Epidermal melanocyte (primary cell): ENCODE data around the gene OSTF1.
A peak's percentile ranks its signal among the peaks of the same experiment; 100 is the strongest.

ENCODE experiments used
- DNase-seq: peaks from one replicate; pipeline ENCODE4 v3.0.0; 2011; ENCODE audit warnings: low spot score; ENCODE audit not compliant: insufficient read length

Gene OSTF1

DNA sequence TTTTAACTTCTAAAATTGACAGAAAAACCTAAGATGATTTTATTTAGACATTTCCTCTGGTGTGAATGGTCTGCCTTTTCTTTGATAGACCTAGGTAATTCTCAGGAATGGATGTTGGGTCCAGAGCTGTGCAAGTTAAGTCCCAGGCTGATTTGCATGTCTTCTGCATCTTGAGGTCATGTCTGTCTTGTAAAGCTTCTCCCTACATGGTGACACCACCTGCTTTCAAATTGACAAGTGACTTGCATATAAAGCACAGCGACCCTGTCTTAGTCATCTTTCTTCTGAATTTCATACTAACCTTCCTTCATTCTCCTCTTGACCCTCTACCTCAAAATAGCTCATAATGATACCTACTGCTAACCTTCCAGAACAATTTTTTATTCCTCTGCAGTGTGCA lies 29.2 kb downstream of the OSTF1 start:
- no peak for DNase-seq

DNA sequence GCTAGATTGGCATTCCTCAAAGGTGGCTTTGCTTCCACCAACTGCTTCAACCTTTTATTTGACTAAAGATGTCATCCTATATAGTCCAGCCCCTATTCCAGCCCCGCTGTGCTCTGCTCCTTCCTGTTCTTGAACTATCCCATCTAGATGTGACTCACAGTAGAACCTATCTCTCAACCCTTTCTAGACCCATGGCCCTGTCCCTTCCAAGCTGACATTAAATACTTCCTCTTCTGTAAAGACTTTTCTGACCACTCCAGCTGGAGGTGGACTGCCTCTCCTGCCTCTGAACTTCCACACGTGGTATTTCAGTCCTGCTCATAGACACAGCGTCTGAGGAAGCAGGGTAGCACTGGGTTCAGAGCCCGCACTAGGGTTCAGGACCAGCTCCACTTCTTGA lies 32.4 kb downstream of the OSTF1 start:
- DNase-seq, result no peak

DNA sequence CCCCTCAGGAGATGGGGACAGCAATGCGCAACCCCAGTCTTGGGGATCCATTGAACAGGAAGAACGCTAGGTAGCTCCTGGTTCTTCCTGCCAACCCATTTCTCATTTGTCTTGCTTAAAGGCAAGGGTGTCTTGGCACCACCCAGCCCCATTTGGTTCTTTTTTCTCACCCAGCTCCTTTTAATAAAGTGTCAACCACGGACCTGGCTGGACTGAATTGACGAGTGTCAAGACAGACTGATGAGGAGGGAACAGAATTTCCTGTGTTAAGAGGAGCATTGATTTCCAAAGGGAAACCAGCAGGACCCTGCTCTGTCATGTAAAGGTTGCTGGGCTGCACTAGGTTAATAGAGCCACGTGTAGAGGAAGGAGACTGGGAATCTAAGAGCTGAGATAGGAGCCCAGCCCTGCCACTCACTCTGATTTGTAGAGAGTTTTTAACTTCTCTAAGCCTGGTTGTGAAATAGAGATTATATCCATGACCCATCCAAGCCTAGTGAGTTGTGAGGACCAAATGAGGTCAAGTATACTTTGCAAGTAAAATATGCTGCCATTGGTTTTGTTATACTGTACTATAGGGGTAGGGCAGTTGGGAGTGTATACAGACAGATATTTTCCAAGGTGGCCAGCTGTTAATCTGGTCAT lies 33.7 kb downstream of the OSTF1 start:
- DNase-seq, result no peak

DNA sequence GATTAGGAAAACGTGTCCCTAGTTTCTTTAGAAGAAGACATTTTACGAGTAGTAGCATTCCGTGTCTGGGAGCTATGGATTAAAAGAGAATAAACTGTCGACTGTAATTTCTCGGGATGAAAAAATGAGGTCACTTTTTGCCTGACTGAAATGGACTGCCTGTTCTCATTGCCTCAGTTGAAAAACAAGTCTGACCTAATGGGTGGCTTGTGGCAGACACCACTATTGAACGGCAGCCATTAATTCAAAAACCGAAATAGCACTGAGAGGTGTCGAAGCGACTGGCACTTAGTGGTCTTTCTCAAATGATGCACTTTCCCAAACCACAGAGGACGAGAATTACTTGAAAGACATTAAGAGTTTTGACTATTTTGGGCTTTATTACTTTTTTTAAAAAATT lies 35.4 kb downstream of the OSTF1 start:
- no peak for DNase-seq

DNA sequence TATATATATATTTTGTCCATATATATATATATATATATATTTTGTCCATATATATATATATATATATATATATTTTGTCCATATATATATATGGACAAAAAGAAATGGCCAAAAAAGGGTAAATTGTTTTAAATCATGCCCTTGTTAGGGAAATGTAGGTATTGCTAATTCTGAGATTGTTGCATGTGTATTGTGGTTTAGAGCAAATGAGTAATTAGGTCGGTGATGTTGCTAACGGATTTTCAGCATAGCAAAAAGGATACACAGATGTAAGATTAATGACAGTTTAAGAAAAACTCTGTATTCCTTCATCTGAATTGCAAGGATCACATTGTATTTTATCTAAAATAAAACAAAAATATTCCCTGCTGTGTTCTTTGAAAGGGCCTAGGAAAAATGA lies 40.2 kb downstream of the OSTF1 start:
- DNase-seq, result no peak

DNA sequence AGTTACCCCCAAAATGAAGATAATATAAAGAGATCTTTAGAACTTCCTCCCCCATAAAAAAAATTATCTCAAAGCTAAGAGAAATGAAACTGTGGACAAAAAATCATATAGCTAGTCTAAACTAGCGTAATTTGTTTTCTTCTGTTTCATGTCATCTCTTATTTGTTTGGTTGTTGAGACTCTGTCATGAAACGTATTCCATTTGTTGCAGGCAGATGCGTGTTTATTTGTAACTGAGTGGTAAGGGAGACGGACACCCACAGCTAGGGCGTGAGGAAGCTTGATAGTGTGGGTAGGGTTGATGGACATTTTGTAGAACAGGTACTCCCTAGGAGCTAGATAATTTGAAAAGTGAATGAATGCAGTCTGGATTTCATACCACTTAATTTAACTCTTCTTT lies 41.9 kb downstream of the OSTF1 start:
- no peak for DNase-seq

DNA sequence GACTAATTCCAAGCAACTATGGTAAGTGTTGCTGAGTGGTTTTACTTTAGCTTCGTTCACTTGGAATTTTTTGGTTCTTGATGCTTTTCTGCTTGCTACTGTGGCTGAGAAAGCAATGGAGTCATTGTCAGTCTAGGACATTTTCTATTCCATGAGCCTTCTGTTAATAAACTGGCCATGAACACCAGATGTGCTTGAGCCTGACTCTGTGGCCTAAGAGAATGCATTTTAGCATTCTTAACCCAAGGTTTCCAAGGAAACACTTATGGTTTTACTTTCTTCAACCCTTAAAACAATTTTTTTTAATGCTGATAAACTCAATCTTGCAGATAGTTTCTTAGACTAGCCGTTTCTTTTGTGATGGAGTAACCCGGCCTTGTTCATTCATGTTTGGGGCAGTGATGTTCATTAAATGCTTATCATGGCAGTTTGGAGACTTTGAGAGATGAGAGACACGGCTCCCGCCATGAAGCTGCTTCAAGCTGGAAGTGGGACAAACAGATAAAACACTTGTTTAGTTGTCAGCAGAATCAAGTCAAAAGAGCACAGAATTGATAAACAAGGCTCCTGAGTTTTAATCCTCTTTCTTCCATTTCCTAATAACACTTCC lies 42.4 kb downstream of the OSTF1 start:
- peak; percentile 26 for DNase-seq

DNA sequence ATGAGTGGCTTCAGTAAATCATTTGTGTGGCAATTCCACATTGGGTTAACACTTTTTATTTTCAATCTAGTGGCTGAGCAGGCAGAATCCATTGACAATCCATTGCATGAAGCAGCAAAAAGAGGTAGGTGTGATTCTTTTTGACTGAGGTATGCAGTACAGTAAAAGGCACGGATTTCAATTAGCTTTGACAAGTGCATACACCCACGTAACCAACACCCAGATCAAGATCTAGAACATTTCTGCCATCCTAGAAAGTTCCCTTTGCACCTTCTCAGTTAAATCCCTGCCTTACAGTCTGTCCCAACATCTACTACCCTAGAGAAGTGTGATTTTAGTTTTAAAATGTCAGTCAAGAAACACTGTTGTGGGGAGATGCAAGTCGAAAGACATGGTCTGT lies 43.4 kb downstream of the OSTF1 start:
- DNase-seq, result no peak

DNA sequence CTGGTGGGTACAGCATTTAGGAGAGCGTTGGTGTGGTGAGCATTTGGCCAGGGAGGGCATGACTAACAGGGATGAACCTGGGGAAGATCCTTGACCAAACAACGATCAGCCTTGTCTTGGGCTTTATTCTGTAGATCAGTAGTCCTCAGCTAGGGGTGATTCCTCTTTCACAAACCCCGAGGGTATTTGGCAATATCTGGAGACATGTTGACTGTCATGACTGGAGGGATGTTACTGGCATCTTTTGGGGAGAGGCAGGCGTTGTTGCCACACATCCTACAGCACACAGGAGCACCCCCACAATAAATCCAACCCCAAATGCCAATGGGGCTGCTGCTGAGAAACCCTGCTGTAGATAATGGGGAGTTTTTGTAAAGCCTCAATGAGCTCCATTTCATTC lies 43.9 kb downstream of the OSTF1 start:
- no peak for DNase-seq

DNA sequence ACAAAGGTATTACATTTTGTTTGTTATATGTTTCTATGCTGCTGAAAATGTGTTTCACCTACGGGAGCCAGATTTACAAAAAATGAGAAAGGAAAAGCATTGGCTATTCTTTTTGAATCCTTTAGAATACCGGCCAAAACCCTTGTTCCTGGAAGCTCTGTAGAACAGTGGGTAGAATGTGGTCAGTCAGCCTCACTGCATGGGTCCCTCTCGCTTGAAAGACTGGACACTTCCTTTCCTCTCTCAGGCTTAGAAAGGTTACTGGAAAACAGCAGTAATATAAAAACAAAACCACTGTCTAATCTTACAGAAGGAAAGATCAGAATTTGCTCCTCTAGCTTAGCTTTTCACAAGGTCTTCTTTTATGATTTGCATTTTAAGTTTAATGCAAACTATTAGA lies 45.1 kb downstream of the OSTF1 start:
- DNase-seq, result no peak

DNA sequence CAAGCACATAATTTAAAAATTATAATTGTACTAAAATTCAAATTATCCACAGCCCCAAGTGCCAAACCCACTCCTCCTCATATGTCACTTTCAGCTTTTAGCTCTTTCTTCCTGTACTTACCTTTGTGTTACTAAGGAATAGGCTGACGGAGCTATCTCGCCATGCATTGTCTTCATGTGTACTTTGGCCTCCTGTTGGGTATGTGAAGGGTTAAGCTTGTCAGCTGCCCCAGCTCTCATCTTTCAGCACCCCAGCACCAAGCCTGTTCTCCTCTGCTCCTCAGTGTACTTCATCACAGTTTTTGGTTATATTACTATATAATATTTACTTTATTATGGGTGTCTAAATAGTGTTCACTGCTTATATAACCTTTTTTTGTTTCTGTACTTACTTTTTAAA lies 46.2 kb downstream of the OSTF1 start:
- DNase-seq, result no peak

DNA sequence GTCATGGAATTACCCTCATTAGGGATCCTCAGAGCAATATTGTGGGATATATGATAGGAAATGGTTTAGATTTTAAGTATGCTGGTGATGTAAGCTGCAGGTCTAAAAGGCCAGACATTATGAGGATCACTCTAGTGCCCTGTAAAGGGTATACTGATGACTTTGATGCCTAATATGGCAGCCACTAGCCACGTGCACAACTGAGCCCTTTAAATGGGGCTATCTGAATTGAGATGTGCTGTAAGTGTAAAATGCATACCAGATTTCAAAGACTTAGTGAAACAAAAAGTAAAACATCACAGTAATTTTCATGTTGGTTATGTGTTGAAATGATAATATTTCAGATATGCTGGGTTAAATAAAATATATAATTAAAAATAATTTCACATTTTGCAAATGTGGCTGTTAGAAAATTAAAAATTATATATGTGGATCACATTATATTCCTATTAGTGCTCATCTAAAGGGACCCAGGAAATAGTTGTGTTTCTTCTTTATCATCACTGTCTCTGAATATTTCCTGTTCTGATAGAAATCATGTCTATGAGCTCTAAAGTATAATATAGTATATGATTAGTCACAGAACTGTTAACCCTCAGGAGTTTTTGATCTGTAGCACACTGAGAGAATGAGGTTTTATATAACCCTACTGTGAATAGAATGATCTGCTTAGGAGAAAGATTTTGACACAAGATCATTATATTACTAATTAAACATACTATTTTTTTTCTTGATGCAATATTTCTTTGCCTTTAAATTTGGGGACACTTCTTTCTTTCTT lies 50.1 kb downstream of the OSTF1 start:
- DNase-seq, result no peak

DNA sequence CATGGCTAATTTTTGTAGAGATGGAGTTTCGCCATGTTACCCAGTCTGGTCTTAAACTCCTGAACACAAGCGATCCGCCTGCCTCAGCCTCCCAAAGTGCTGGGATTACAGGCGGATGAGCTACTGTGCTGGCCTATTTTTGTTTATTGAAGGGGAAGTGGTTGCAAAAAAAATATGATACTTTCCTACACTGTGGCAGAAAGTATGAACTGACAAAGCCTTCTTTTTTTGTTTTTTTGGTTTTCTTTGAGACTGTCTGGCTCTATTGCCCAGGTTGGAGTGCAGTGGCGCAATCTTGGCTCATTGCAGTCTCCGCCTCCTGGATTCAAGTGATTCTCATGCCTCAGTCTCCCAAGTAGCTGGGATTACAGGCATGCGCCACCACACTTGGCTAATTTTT lies 50.9 kb downstream of the OSTF1 start:
- no peak for DNase-seq

DNA sequence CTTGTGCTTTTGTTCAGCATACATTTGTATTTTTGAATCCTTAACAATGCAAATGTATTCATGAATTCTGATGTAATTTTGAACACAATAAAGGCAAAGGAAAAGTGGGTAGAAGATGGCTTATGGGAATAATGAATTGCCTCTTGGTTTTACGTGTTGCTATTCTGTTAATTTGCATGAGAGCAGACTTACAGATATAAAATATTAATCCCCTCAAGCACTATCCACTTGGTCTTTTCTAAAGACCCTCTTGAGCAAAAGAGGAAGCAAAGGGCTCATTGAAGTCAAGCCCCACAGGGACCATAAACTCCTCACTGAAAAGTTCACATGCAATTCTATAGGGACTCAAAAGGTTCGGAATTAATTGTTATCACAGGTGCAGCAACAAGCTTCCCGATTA lies 51.9 kb downstream of the OSTF1 start:
- DNase-seq, result no peak

DNA sequence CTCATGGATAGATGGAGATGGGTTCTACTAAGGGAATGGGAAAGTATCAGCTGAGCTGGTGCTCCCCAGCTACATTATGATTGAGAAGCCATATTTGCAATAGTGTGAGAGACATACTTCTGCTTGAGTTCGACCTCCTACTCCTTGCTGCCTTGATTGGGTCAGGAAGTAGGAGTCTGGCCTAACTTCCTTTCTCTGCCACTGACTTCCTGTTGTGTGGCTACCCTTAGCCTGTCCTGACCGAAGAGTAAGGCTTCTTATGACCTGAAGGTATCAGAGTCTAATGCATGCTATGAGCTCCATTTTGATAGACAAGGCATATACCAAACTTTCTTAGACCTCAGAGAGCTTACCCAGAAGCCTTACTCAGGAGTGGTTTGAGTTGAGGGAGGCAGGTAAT lies 53.9 kb downstream of the OSTF1 start:
- no peak for DNase-seq

DNA sequence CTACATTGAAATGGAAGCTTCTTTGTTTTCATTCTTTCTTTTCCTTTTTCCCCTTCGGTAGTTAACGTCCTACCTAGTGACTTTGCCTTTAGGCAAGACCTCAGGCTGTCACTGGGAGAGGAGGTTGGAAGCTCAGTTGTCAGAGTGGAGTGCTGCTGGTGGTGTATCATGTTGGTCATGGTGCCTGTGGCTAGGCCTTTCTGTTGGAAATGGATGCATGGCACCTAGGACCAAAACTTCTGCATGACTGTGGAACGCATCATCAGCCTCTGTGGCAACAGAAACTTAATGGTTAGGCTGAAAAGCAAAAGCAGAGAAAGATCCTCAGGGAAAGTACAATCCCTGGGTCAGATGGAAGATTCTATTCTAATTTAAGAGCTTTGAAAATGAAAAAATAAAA lies 57.9 kb downstream of the OSTF1 start:
- no peak for DNase-seq

DNA sequence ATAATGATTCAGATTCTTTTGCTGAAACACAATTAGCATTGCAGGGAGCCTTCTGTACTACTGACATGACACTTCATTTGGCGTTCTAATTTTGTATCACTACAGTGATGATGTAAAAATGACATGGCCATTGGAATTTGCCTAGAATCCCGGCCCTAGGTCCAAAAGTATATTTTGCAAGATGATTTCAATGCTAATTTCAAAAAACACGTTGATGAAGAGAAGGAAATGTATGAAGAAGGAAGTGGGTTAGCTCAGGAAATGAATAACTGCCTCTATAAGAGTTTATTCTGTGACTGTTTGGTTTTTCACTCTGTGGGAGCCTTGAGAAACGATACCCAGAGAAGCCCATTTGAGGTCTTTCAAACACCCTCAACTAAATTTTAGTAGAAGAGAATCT lies 59.3 kb downstream of the OSTF1 start:
- no peak for DNase-seq

DNA sequence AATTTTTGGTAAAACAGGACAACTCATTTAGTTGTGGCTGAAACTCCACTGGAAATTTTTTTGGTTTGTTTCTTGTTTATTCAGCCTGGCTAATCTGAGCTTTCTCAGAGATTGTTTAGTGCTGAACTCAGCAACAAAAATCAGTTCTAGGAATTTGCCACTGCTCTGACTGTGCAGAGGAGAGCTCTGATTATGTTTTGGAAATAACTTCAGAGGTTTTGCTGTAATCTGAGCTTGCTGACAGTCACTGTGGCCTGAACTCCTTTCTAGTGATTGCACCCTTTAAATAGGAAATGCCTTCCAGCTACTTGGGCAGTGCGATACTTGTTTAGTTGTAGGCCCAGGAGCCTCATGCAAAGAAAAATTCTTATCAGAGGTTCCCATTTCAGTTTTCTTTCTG lies 60.2 kb downstream of the OSTF1 start:
- DNase-seq, result peak; percentile 48

DNA sequence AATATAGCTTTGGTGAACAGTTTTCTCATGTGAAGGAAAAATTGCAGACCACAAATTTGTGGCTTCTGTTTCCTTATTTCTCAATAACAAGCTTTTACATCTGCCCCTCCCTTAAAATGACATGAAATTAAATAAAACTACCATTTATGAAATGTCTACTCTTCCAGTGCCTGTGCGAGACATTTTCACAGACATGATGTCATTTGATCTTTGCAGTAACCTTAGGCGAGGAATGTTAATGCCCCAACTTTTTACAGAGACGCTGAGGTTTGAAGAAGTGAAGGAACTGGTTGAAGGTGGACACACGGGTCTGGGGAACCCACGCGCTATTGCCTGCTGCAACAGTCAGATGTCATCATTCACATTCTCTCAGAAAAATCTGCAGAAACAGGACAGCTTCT lies 61.5 kb downstream of the OSTF1 start:
- no peak for DNase-seq

DNA sequence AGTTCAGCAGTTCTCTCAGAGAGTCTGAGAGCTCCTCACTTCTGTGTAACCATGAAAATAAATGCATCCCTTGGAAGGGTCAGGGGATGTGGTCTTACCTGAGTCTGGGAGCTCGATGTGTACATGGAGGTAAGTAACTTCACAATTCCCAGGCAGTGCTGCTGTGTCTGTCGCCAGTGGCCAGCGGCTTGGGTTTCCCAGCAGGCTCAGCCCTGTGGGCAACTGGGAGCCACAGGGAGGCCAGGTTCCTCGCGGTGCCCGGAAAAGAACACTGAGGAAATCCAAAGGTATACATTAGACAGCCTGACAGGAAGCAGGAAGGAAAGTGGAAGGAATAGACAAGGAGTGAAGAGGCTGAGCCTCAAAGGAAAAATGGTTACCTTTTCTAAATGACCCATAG lies 62.2 kb downstream of the OSTF1 start:
- no peak for DNase-seq

DNA sequence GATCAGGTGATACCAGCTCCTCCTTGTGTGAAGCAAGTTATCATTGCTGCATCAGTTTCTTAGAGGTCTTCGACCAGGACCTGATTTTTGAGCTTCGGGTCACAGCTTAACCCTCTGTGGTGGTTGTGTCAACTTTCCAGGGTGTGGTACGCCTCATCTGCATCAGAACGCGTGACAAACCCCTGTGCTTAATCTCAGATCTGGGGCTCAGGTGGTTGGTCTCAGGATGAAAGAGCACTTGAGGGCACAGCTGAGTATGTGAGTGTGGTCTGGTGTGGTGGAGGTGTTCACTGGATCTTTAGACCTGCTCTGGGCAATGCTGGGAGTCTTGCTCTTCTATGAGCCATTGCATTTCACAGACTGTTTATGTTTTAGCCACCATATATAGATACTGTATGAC lies 64.1 kb downstream of the OSTF1 start:
- no peak for DNase-seq

DNA sequence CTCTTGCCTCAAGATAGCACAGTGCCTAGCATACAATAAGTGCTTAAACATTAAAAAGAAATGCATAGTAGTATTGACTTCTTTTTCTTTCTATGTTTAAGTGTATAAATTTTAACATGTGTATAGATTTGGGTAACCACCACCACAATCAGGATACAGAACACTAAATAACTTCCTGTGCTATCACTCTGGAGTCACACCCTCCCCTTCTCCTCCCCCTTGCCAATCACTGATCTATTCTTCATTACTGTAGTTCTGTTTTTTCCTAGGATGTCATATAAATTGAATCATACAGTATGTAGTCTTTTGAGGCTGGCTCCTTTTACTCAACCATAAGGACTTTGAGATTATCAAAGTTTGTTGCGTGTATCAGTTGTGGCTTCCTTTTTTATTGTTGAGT lies 68.5 kb downstream of the OSTF1 start:
- no peak for DNase-seq
